ENCODE measurements around the gene PPHLN1. TPM values are rescaled to one million over a fixed set of nuclear protein-coding genes. Genes with fewer than 3 reads are reported as not detected.
A peak's percentile ranks its signal among the peaks of the same experiment; 100 is the strongest.
"Not testable (repeated sequence)": the region's sequence is repeated elsewhere in the genome, so short reads cannot be mapped to it uniquely, and the experiment has no call there.

PPHLN1 gene
- total RNA-seq, 3 donors from 2014 or later = 71.3 to 75.0 (median 75.0) TPM

- no peak overlapping the region for H3K4me3 Mint-ChIP-seq
- H3K9me3 Mint-ChIP-seq = no peaks in the 10 kb centered on the region
- no peaks in the 10 kb centered on the region for H3K36me3 Mint-ChIP-seq (ENCODE audit: insufficient read depth)
- H3K4me1 Mint-ChIP-seq (ENCODE audit: low read depth) = peaks cover 12% of the 10 kb centered on the region
- DNase-seq (no peak), ATAC-seq (no peak)
- no peaks in the 10 kb centered on the region for H3K27me3 Mint-ChIP-seq (ENCODE audit: low read depth)
Measured at GRCh38 chr12:42298887-42299286, 27.1 kb upstream of the PPHLN1 start.

- peak overlapping the region; percentile 62 for H3K4me3 Mint-ChIP-seq
Measured at GRCh38 chr12:42299392-42300308, 26.3 kb upstream of the PPHLN1 start.

DNA sequence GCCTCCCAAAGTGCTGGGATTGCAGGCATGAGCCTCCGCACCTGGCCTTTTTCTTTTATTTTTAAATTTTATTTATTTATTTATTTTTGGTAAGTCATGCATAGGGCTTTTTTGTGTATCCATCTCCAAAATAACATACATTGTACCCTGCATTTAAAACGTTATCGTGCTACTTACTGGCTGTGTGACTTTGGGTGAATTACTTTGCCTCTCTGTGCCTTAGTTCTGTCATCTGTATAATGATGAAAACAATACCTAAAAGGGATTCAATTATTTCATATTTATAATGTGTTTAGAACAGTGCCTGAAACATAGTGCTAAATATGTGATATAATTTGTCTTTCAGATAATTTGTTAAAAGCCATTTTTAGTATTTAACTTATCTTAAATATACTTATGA, 19.7 kb upstream of the PPHLN1 start:
- no peak for ATAC-seq
- Mint-ChIP-seq H3K4me1 (ENCODE audit: low read depth) (no peaks in the 10 kb centered on the region), H3K9me3 (no peaks in the 10 kb centered on the region), H3K36me3 (ENCODE audit: insufficient read depth) (peaks cover 6% of the 10 kb centered on the region), H3K27me3 (ENCODE audit: low read depth) (no peaks in the 10 kb centered on the region), H3K4me3 (no peak overlapping the region)
- no peak for DNase-seq

More at GRCh38 chr12:42299392-42300308, 26.3 kb upstream of the PPHLN1 start:
- ATAC-seq (peak; percentile 90 to 91), DNase-seq (peak; percentile 51)
- Mint-ChIP-seq H3K36me3 (ENCODE audit: insufficient read depth) (no peaks in the 10 kb centered on the region), H3K4me1 (ENCODE audit: low read depth) (peaks cover 12% of the 10 kb centered on the region), H3K9me3 (no peaks in the 10 kb centered on the region), H3K27me3 (ENCODE audit: low read depth) (no peaks in the 10 kb centered on the region)

GRCh38 chr12:42308390-42308789, 17.6 kb upstream of the PPHLN1 start:
- Mint-ChIP-seq H3K4me3 (no peak overlapping the region), H3K9me3 (no peaks in the 10 kb centered on the region), H3K4me1 (ENCODE audit: low read depth) (no peaks in the 10 kb centered on the region), H3K27me3 (ENCODE audit: low read depth) (no peaks in the 10 kb centered on the region), H3K36me3 (ENCODE audit: insufficient read depth) (peaks cover 12% of the 10 kb centered on the region)
- DNase-seq (no peak), ATAC-seq (no peak)

DNA sequence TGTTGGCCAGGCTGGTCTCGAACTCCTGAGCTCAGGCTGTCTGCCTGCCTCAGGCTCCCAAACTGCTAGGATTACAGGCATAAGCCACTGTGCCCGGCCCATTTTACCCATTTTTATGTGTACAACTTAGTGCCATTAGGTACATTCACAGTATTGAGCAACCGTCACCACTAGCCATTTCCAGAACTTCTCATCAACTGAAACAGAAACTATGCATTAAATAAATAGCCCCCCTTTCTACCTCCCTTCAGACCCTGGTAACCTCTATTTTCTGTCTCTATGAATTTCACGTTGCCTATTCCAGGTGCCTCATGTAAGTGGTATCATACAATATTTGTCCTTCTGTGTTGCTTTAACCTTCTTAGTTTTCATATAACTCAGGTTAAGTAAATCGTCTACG, 16.0 kb upstream of the PPHLN1 start:
- no peak for ATAC-seq
- DNase-seq = no peak
- no peak overlapping the region for H3K4me3 Mint-ChIP-seq
- H3K9me3 Mint-ChIP-seq = no peaks in the 10 kb centered on the region
- H3K36me3 Mint-ChIP-seq (ENCODE audit: insufficient read depth) = peaks cover 16% of the 10 kb centered on the region
- H3K27me3 Mint-ChIP-seq (ENCODE audit: low read depth) = no peaks in the 10 kb centered on the region
- no peaks in the 10 kb centered on the region for H3K4me1 Mint-ChIP-seq (ENCODE audit: low read depth)

DNA sequence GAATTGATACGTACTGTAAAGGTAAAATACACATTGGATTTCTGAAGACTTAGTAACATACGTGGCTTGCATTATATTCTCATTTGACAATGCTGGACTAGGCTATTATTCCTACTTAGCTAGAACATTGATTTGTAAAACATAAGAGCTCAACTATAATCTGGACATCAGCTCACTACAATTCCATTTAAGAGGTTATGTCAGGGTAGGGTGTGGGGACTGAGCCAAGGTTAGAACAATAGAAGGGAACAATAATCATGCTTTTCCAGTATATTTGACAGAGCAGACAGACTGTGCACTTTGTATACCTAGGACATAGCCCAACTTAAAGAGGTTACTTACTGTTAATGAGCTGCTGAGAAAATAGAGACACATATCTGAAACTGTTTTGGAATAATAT, 10.9 kb upstream of the PPHLN1 start:
- ATAC-seq (no peak), DNase-seq (no peak)
- Mint-ChIP-seq H3K4me1 (ENCODE audit: low read depth) (no peaks in the 10 kb centered on the region), H3K36me3 (ENCODE audit: insufficient read depth) (peaks cover 28% of the 10 kb centered on the region), H3K9me3 (no peaks in the 10 kb centered on the region), H3K27me3 (ENCODE audit: low read depth) (no peaks in the 10 kb centered on the region), H3K4me3 (no peak overlapping the region)

GRCh38 chr12:42320796-42321195, 5.2 kb upstream of the PPHLN1 start:
- H3K27me3 Mint-ChIP-seq (ENCODE audit: low read depth) = no peaks in the 10 kb centered on the region
- DNase-seq = no peak
- peaks cover 11% of the 10 kb centered on the region for H3K4me1 Mint-ChIP-seq (ENCODE audit: low read depth)
- peaks cover 27% of the 10 kb centered on the region for H3K36me3 Mint-ChIP-seq (ENCODE audit: insufficient read depth)
- ATAC-seq = no peak
- no peak overlapping the region for H3K4me3 Mint-ChIP-seq
- no peaks in the 10 kb centered on the region for H3K9me3 Mint-ChIP-seq

GRCh38 chr12:42322567-42322966, 3.4 kb upstream of the PPHLN1 start:
- Mint-ChIP-seq H3K27me3 (ENCODE audit: low read depth) (no peaks in the 10 kb centered on the region), H3K4me1 (ENCODE audit: low read depth) (peaks cover 19% of the 10 kb centered on the region), H3K36me3 (ENCODE audit: insufficient read depth) (peaks cover 27% of the 10 kb centered on the region), H3K4me3 (no peak overlapping the region), H3K9me3 (no peaks in the 10 kb centered on the region)
- no peak for ATAC-seq
- no peak for DNase-seq

DNA sequence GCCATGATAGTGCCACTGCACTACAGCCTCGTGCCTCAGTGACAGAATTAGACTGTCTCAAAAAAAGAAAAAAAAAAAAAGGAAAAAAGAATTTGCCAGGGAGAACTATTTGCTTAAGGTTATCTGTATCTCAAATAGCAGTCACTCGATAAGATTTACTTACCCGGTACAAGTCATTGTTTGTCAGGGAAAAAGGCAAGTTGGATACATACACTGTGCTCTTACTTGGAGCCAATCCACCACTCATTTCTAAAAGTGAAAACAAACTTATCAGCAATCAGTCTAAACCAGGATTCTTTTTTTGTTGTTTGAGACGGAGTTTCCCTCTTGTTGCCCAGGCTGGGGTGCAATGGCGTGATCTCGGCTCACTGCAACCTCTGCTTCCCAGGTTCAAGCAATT, 2.1 kb upstream of the PPHLN1 start:
- Mint-ChIP-seq H3K4me3 (no peak overlapping the region), H3K4me1 (ENCODE audit: low read depth) (peaks cover 31% of the 10 kb centered on the region), H3K36me3 (ENCODE audit: insufficient read depth) (peaks cover 23% of the 10 kb centered on the region), H3K9me3 (no peaks in the 10 kb centered on the region), H3K27me3 (ENCODE audit: low read depth) (no peaks in the 10 kb centered on the region)
- DNase-seq (no peak), ATAC-seq (no peak)

- H3K4me1 Mint-ChIP-seq (ENCODE audit: low read depth) = peaks cover 41% of the 10 kb centered on the region
- ATAC-seq = no peak
- no peak for DNase-seq
- H3K27me3 Mint-ChIP-seq (ENCODE audit: low read depth) = no peaks in the 10 kb centered on the region
- no peaks in the 10 kb centered on the region for H3K9me3 Mint-ChIP-seq
- peak overlapping the region; percentile 99 for H3K4me3 Mint-ChIP-seq
- H3K36me3 Mint-ChIP-seq (ENCODE audit: insufficient read depth) = peaks cover 15% of the 10 kb centered on the region
Measured at GRCh38 chr12:42325326-42325652, 678 bp upstream of the PPHLN1 start.

- Mint-ChIP-seq H3K4me3 (peak overlapping the region; percentile 99), H3K36me3 (ENCODE audit: insufficient read depth) (peaks cover 7% of the 10 kb centered on the region), H3K9me3 (no peaks in the 10 kb centered on the region), H3K4me1 (ENCODE audit: low read depth) (peaks cover 55% of the 10 kb centered on the region), H3K27me3 (ENCODE audit: low read depth) (no peaks in the 10 kb centered on the region)
- ATAC-seq (peak; percentile 9 to 23), DNase-seq (no peak)
Measured at GRCh38 chr12:42326541-42327226, 717 bp downstream of the PPHLN1 start.

DNA sequence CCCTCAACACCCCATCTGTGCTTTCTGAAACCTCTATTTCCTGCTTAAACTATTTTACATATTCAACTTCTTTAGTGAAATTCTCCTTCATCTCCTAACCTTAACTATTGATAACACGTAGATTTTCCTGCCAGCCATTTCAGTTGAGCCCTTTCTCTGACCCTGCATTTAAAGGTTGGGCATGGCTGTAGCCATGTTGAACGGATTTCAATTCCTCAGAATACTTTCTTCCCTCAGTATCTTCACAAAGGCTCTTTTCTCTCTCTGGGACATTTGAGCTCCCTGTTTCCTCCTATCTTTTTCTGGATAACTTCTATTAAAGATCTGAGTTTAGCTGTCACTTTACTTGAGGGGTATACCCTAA, 1.2 kb downstream of the PPHLN1 start:
- DNase-seq (no peak), ATAC-seq (no peak)
- Mint-ChIP-seq H3K4me1 (ENCODE audit: low read depth) (peaks cover 60% of the 10 kb centered on the region), H3K36me3 (ENCODE audit: insufficient read depth) (peaks cover 5% of the 10 kb centered on the region), H3K4me3 (peak overlapping the region; percentile 99), H3K9me3 (no peaks in the 10 kb centered on the region), H3K27me3 (ENCODE audit: low read depth) (no peaks in the 10 kb centered on the region)

GRCh38 chr12:42330097-42330496, 4.1 kb downstream of the PPHLN1 start:
- H3K9me3 Mint-ChIP-seq; DNase-seq; H3K27me3 Mint-ChIP-seq (ENCODE audit: low read depth); ATAC-seq; H3K36me3 Mint-ChIP-seq (ENCODE audit: insufficient read depth); H3K4me3 Mint-ChIP-seq: not testable (repeated sequence)
- H3K4me1 Mint-ChIP-seq (ENCODE audit: low read depth) = peaks cover 75% of the 10 kb centered on the region

- DNase-seq = peak; percentile 12
- H3K36me3 Mint-ChIP-seq (ENCODE audit: insufficient read depth) = peaks cover 8% of the 10 kb centered on the region
- H3K4me1 Mint-ChIP-seq (ENCODE audit: low read depth) = peaks cover 66% of the 10 kb centered on the region
- no peak overlapping the region for H3K4me3 Mint-ChIP-seq
- no peaks in the 10 kb centered on the region for H3K9me3 Mint-ChIP-seq
- peak in 1 of 2 donors; percentile 62 for ATAC-seq
- H3K27me3 Mint-ChIP-seq (ENCODE audit: low read depth) = no peaks in the 10 kb centered on the region
Measured at GRCh38 chr12:42332301-42333285, 6.6 kb downstream of the PPHLN1 start.
